Pancreas (tissue), 10 donors: ENCODE measurements around the gene N4BP2. TPM values are rescaled to one million over a fixed set of nuclear protein-coding genes. Genes with fewer than 3 reads are reported as not detected.

Source experiments
- ATAC-seq, 4 donors: fragments of 200-7000 bp; cut with Tn5 transposase; one replicate each; pipeline versions ENCODE4 v1.8.0 to v1.9.1; 2020; ENCODE audit warnings: mild to moderate bottlenecking in 4 of 4, moderate library complexity in 4 of 4
- DNase-seq, 6 donors: peaks; one replicate each; pipeline ENCODE4 v3.0.0-alpha.2; 2020
- FAIRE-seq: peaks from 2 replicates; lab custom pipeline; 2012; peaks lifted over from hg19 to GRCh38; lab: Jason Lieb, UNC
- H3K27ac ChIP-seq, 4 donors: fragments of 200-600 bp; sonication (generic); 1 replicate in 3 of 4; 2 replicates in 1 of 4; pipeline versions ENCODE4 v1.5.0 to v1.8.0; 2020
- H3K27me3 ChIP-seq, 4 donors: fragments of 200-600 bp; one replicate each; pipeline ENCODE4 v1.8.0; 2021
- H3K36me3 ChIP-seq, 3 donors: fragments of 200-600 bp; sonication (generic) in 1 of 3; one replicate each; pipeline versions ENCODE4 v1.5.0 to v1.8.0; 2020 to 2021
- H3K4me1 ChIP-seq, 3 donors: fragments of 200-600 bp; one replicate each; pipeline ENCODE4 v1.8.0; 2021
- H3K4me3 ChIP-seq, 4 donors: fragments of 200-600 bp; sonication (generic) in 2 of 4; one replicate each; pipeline versions ENCODE4 v1.5.0 to v1.8.0; 2020 to 2021
- H3K9me3 ChIP-seq, 4 donors: fragments of 200-600 bp; one replicate each; pipeline ENCODE4 v1.8.0; 2021
- CTCF ChIP-seq, 4 donors: fragments of 200-600 bp; sonication (generic) in 3 of 4; IDR thresholded peaks; one replicate each; pipeline versions ENCODE4 v1.5.0 to v1.8.0; 2021; ENCODE audit warnings: antibody characterized with exemption in 4 of 4
- WGBS, 2 donors: extraction: QIAGEN DNeasy Blood & Tissue Kit; methylation state at CpG; one replicate each; pipeline ENCODE4 v1.1.7; 2013; 5-methylcytosine and 5-hydroxymethylcytosine counted together
- intact Hi-C, 3 donors: fragments of 100-400 bp; cut with DNase I; formaldehyde crosslinking; loops; one replicate each; pipeline versions ENCODE4 v1.11.1 to v1.14.2; 2022
- polyA plus RNA-seq, 2 donors: library from polyadenylated mRNA; stranded (reverse); fragments of 200-250 nt; gene quantifications; one replicate each; pipeline ENCODE4 v1.2.3, GENCODE V29; 2013
- total RNA-seq, 6 donors: library from RNA; stranded (reverse); fragmentation: NEBNext Ultra II Directional in 4 of 6; extraction: Animal tissue kit (Norgen Biotek cat#: 25700) in 4 of 6; gene quantifications; one replicate each; pipeline versions ENCODE4 v1.2.1 to v1.2.4, GENCODE V29; 2021 to 2023
- donor health status: healthy with polysubstance abuse.
- donor health status: DM: no; HTN: no; CAD: no; lungs with moderate emphysema.
- donor health status: DM: no; HTN: no; CAD: no.
- donor health status: control.
- donor health status: control.
- donor health status: Bipolar disorder and iron deficiency.
- donor health status: DM: yes; HTN: yes; CAD: no.
- donor health status: DM: no; HTN: no; CAD: no.
- donor health status: DM: no; HTN: no; CAD: no.
- donor health status: DM: yes; HTN: yes; CAD: no.

Gene N4BP2
- total and polyA plus RNA-seq, 8 donors, result 1.6 to 13.4 (median 11.2) TPM

DNA sequence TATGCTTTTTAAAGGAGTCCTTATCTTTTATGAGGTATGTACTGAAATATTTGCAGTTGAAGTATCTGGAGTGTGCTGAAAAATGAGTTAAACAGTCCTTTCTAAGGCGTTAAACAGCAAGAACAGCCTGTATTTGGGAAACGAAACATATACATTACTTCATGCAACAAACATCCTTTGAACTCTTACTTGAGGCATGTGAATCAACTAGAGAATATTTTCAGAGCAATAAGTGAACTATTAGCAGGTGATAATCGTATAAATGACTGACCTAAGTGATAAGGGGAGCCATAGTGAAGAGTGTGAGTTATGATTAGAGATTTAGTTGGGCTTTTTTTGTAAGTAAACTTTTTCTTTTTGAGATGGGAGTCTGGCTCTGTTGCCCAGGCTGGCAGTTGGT, 94.3 kb downstream of the N4BP2 start:
- Histone ChIP-seq H3K4me1 (peaks cover 0 to 8% (median 0%) of the 10 kb centered on the region in 3 donors), H3K27me3 (no peaks in the 10 kb centered on the region), H3K9me3 (no peaks in the 10 kb centered on the region), H3K4me3 (no peak overlapping the region), H3K36me3 (no peaks in the 10 kb centered on the region), H3K27ac (no peak overlapping the region)
- ATAC-seq (peak in 1 of 4 donors; percentile 31), DNase-seq (no peak), FAIRE-seq (no peak)
- intact Hi-C loops, result loop anchor here in 1 of 3 donors (5.0 kb wide), 1 partner anchor 156 kb away; no protein-coding TSS in a partner anchor
- WGBS, 2 donors, result 47 to 53% methylated on average over 3 of the region's 3 CpGs
- TF ChIP-seq CTCF (IDR thresholded peaks at IDR 0.05), result no peak

DNA sequence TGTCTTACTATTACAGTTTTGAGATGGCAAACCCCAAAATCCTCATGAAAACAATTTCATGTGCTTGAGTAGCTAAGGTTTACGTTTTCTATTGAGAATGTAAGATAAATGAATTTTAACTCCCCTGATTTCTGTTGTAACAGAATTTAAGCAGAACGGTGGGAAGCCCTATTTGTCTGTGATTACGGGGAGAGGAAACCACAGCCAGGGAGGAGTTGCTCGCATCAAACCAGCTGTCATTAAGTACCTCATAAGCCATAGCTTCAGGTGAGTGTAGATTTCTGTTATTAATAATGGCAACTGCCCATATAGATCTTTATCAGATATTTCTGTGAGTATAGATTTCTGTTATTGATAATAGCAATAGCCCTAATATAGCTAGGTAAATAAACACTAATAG, 96.0 kb downstream of the N4BP2 start:
- intact Hi-C loops, result loop anchor here in 1 of 3 donors (5.0 kb wide), 1 partner anchor 155 kb away; no protein-coding TSS in a partner anchor
- H3K4me1 ChIP-seq, result peaks cover 0 to 8% (median 0%) of the 10 kb centered on the region in 3 donors
- H3K4me3 ChIP-seq, result no peak overlapping the region
- 87 to 91% methylated on average over 4 of the region's 4 CpGs for WGBS, 2 donors
- H3K27me3 ChIP-seq, result no peaks in the 10 kb centered on the region
- TF ChIP-seq CTCF (IDR thresholded peaks at IDR 0.05), result no peak
- no peaks in the 10 kb centered on the region for H3K36me3 ChIP-seq
- H3K27ac ChIP-seq, result no peak overlapping the region
- DNase-seq, result no peak
- no peaks in the 10 kb centered on the region for H3K9me3 ChIP-seq
- no peak for FAIRE-seq
- ATAC-seq, result no peak

DNA sequence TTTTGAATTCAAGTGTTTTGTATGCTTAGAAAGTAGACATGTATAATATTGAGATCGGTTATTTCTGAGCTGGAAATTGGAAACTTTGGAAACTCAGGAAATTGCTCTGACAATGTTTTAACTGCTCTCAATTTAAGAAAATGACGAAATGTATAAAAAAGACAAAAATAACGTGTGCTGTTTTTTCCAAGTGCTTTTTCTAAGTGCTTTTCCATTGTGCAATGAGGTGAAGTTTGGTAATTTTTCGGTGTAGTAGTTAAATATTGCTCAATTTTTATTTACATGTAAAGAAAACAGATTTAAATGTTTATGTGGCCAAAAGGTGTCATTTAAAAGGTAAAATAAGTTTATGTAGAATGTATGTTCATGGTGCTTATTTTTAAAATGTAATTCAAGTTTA, 100.8 kb downstream of the N4BP2 start:
- no peaks in the 10 kb centered on the region for H3K27me3 ChIP-seq
- peaks cover 0 to 4% (median 0%) of the 10 kb centered on the region in 3 donors for H3K4me1 ChIP-seq
- FAIRE-seq (no peak), ATAC-seq (no peak), DNase-seq (no peak)
- TF ChIP-seq CTCF (IDR thresholded peaks at IDR 0.05), result no peak
- no peak overlapping the region for H3K4me3 ChIP-seq
- H3K27ac ChIP-seq, result no peak overlapping the region
- intact Hi-C loops, result no loop called here
- no peaks in the 10 kb centered on the region for H3K9me3 ChIP-seq
- WGBS, 2 donors, result 88 to 93% methylated on average over 4 of the region's 4 CpGs
- no peaks in the 10 kb centered on the region for H3K36me3 ChIP-seq

GRCh38 chr4:40160258-40160657, 103.6 kb downstream of the N4BP2 start:
- DNase-seq (no peak), ATAC-seq (no peak), FAIRE-seq (no peak)
- Histone ChIP-seq H3K36me3 (no peaks in the 10 kb centered on the region), H3K9me3 (no peaks in the 10 kb centered on the region), H3K4me1 (no peaks in the 10 kb centered on the region), H3K27ac (no peak overlapping the region), H3K27me3 (no peaks in the 10 kb centered on the region), H3K4me3 (no peak overlapping the region)
- no peak for TF ChIP-seq CTCF (IDR thresholded peaks at IDR 0.05)
- 93 to 95% methylated on average over 9 of the region's 9 CpGs for WGBS, 2 donors
- intact Hi-C loops, result no loop called here

DNA sequence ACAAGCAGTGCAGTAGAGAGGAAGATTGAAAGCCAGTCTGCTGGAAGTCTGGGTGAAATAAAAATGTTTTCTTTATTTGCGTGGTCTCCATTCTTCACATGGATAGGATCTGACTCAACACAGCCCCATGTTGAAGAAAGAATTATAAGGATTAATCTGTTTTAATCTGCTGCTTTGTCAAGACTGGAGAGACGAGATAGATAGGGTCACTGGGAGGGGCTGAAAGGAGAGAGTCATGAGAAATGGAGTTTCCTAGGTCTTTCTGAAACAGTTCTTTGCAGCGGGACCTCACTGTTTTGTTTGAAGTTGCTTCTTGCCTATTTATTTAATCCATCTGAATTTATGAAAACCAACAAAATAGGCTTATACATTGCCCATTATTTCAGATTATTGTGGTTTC, 107.8 kb downstream of the N4BP2 start:
- WGBS, 2 donors, result 90 to 91% methylated on average over 3 of the region's 3 CpGs
- DNase-seq, result no peak
- H3K4me1 ChIP-seq, result no peaks in the 10 kb centered on the region
- H3K4me3 ChIP-seq, result no peak overlapping the region
- TF ChIP-seq CTCF (IDR thresholded peaks at IDR 0.05), result no peak
- ATAC-seq, result no peak
- H3K27ac ChIP-seq, result no peak overlapping the region
- no peak for FAIRE-seq
- H3K36me3 ChIP-seq, result no peaks in the 10 kb centered on the region
- H3K27me3 ChIP-seq, result no peaks in the 10 kb centered on the region
- intact Hi-C loops, result no loop called here
- no peaks in the 10 kb centered on the region for H3K9me3 ChIP-seq
